GM12891 (cell line): ENCODE measurements around the gene EDNRA.

Experiments used
- POLR2A ChIP-seq: IDR thresholded peaks from 2 replicates; pipeline ENCODE4 v1.6.1; 2011; ENCODE audit warnings: low read depth, low read length, control low read depth
- POLR2AphosphoS5 ChIP-seq: IDR thresholded peaks from 2 replicates; pipeline ENCODE4 v1.6.1; 2011; ENCODE audit warnings: low read depth, low read length, control low read depth
- TAF1 ChIP-seq: IDR thresholded peaks from 2 replicates; pipeline ENCODE4 v1.6.1; 2011; ENCODE audit warnings: low read depth, low read length, control low read depth

DNA sequence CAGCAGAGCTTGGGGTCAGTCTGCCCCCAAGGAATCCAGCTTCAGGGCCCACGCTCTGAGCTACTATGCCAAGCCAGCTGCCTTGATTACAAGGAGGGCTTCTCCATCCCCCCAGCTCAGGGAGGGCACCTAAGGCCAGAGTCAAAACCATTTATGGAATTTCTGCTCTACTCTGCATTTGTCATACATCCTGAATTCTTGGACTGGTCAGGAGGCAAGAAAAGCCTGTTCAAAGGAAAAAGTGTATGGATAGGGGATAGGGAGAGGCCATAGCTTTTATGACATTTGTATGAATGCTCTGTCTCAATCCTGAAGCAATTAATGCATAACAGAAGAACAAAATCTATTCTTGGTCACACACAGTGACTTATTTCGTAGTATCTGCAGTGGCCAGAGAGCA is 32.2 kb downstream of the EDNRA start:
- TF ChIP-seq POLR2A = no peak
- TF ChIP-seq POLR2AphosphoS5 = no peak
- TF ChIP-seq TAF1 = no peak
